CD4-positive, alpha-beta memory T cell (primary cell): ENCODE data around the gene ANKRD11. TPM values are rescaled to one million over a fixed set of nuclear protein-coding genes. Genes with fewer than 3 reads are reported as not detected.
"Not testable (repeated sequence)": the region's sequence is repeated elsewhere in the genome, so short reads cannot be mapped to it uniquely, and the experiment has no call there.

Experiments
- CTCF ChIA-PET: fragments of 350-600 bp; sonication (Branson Sonifier 250); formaldehyde crosslinking; loops from one replicate; lab custom pipeline; 2021; ENCODE audit warnings: inconsistent platforms; ENCODE audit not compliant: partially characterized antibody; lab: Charles Lee
- POLR2A ChIA-PET: fragments of 350-600 bp; sonication (Branson Sonifier 250); formaldehyde crosslinking; loops from one replicate; lab custom pipeline; 2021; ENCODE audit not compliant: partially characterized antibody; lab: Charles Lee
- DNase-seq, 5 donors: peaks; one replicate each; pipeline versions ENCODE4 v3.0.0 to v3.0.0-alpha.2; 2020 to 2022; ENCODE audit warnings: mixed read lengths in 1 of 5
- H3K27ac ChIP-seq: one replicate; pipeline ENCODE4 v1.7.0; 2013; ENCODE audit warnings: low read depth, low read length
- H3K27me3 ChIP-seq: 2 replicates; pipeline ENCODE4 v1.7.0; 2013; ENCODE audit warnings: mild to moderate bottlenecking, low read length, moderate library complexity; ENCODE audit not compliant: insufficient read depth
- H3K36me3 ChIP-seq: 2 replicates; pipeline ENCODE4 v1.7.0; 2013; ENCODE audit warnings: mild to moderate bottlenecking, low read length, moderate library complexity; ENCODE audit not compliant: insufficient read depth
- H3K4me1 ChIP-seq: 2 replicates; pipeline ENCODE4 v1.7.0; 2013; ENCODE audit warnings: mild to moderate bottlenecking, low read length, moderate library complexity; ENCODE audit not compliant: insufficient read depth
- H3K4me3 ChIP-seq, 2 donors: one replicate each; pipeline ENCODE4 v1.7.0; 2013; ENCODE audit warnings: low read length in 2 of 2, mild to moderate bottlenecking in 1 of 2
- H3K9me3 ChIP-seq, 2 donors: one replicate each; pipeline ENCODE4 v1.7.0; 2013; ENCODE audit warnings: low read length in 2 of 2, control low read depth in 1 of 2; ENCODE audit not compliant: control insufficient read depth in 1 of 2
- H3K27ac Mint-ChIP-seq, 7 donors: one replicate each; pipeline ENCODE4 v1.8.0; 2020 to 2021; ENCODE audit warnings: mixed read lengths in 7 of 7, mild to moderate bottlenecking in 6 of 7, inconsistent platforms in 3 of 7, moderate library complexity in 3 of 7
- H3K27me3 Mint-ChIP-seq, 2 donors: one replicate each; pipeline ENCODE4 v1.8.0; 2020 to 2021; ENCODE audit warnings: mixed read lengths in 2 of 2
- H3K36me3 Mint-ChIP-seq, 2 donors: one replicate each; pipeline ENCODE4 v1.8.0; 2020 to 2021; ENCODE audit warnings: mixed read lengths in 2 of 2, inconsistent platforms in 1 of 2, mild to moderate bottlenecking in 1 of 2
- H3K4me1 Mint-ChIP-seq, 4 donors: one replicate each; pipeline ENCODE4 v1.8.0; 2020 to 2021; ENCODE audit warnings: mixed read lengths in 4 of 4, mild to moderate bottlenecking in 1 of 4
- H3K4me3 Mint-ChIP-seq, 8 donors: one replicate each; pipeline ENCODE4 v1.8.0; 2020 to 2021; ENCODE audit warnings: mixed read lengths in 8 of 8, mild to moderate bottlenecking in 7 of 8, moderate library complexity in 6 of 8, inconsistent platforms in 3 of 8
- H3K9me3 Mint-ChIP-seq, 8 donors: one replicate each; pipeline ENCODE4 v1.8.0; 2020 to 2021; ENCODE audit warnings: mixed read lengths in 8 of 8, mild to moderate bottlenecking in 5 of 8, inconsistent platforms in 3 of 8, moderate library complexity in 1 of 8
- intact Hi-C: fragments of 100-400 bp; cut with micrococcal nuclease; formaldehyde crosslinking; loops from one replicate; pipeline ENCODE4 v1.15.1; 2023
- polyA plus RNA-seq, 2 donors: library from polyadenylated mRNA; unstranded; fragments of 300-500 nt; fragmentation: Illumina TruSeq; gene quantifications; one replicate each; pipeline ENCODE4 v1.2.3, GENCODE V29; 2021
- total RNA-seq, 2 experiments: library from RNA; stranded (reverse); gene quantifications; one replicate each; pipeline ENCODE4 v1.2.3, GENCODE V29; 2021

Gene ANKRD11
- total and polyA plus RNA-seq, 4 experiments from 2014 or later: 3.9 to 246 (median 140) TPM

DNA sequence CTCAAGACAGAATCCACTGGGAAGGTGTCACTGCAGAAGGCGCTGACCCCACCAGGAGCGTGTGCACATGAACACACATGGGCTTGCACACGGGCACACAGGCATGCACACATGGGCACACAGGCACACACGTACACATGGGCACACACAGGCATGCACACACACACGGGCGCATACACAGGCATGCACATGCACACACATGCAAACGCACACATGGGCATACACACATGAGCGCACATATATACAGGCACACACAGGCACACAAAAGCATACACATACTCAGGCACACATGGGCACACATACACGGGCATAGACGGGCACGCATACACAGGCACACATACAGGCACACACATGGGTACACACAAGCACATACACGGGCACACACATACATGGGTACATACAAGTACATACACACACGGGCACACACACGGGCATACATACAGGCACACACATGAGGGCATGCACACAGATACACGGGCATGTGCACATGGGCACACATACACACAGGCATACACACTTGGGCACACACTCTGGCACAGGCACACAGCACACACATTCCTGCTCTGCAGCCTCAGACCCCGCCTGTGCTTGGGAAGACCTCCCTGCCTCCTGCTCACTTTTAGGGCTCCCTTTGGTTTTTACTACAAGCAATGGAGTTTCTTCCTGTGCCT lies 186.0 kb downstream of the ANKRD11 start:
- CTCF ChIA-PET: interaction anchor here (0.9 kb wide), 1 partner anchor 15 kb away, joined by 3 read pairs; no protein-coding TSS in a partner anchor
- Histone ChIP-seq H3K9me3 (no peaks in the 10 kb centered on the region), H3K27me3 (no peaks in the 10 kb centered on the region), H3K27ac (no peak overlapping the region), H3K4me1 (peaks cover 37% of the 10 kb centered on the region), H3K4me3 (no peak overlapping the region), H3K36me3 (peaks cover 39% of the 10 kb centered on the region)
- intact Hi-C loops: no loop called here
- Mint-ChIP-seq H3K4me1 (peaks cover 32 to 56% (median 38%) of the 10 kb centered on the region in 4 donors), H3K27ac (peak overlapping the region in 4 of 7 donors; percentile 1 to 74 (median 56)), H3K4me3 (peak overlapping the region in 3 of 8 donors; percentile 18 to 29 (median 18)), H3K9me3 (no peaks in the 10 kb centered on the region), H3K36me3 (peaks cover 17 to 39% of the 10 kb centered on the region in 2 donors), H3K27me3 (no peaks in the 10 kb centered on the region)
- POLR2A ChIA-PET: interaction anchor here (2.5 kb wide), 1 partner anchor 11 kb away, joined by 10 read pairs; no protein-coding TSS in a partner anchor
- DNase-seq: peak in 1 of 5 donors; percentile 3

DNA sequence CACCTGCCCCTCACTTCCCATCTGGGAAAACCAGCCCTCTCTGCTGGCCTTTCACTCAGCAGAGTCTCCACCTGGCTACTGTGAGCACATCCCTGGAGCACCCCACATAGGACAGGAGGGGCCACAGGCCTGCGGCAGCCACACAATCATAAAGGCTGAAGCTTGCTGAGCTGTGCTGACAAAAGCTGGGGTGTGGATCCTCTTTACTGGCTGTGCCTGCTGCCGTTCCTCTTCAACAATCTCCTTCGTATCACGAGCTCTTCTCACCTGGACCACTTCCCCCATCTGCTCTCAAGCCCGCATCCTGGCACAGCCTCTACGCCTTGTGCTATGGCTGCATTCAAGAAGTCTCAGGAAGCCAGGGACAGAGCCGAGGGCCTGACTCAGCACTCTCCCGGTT lies 186.7 kb downstream of the ANKRD11 start:
- H3K4me3 ChIP-seq: no peak overlapping the region
- H3K27ac ChIP-seq: no peak overlapping the region
- peak in 1 of 5 donors; percentile 41 for DNase-seq
- peak overlapping the region in 3 of 7 donors; percentile 1 to 87 (median 26) for H3K27ac Mint-ChIP-seq
- peaks cover 27 to 55% (median 35%) of the 10 kb centered on the region in 4 donors for H3K4me1 Mint-ChIP-seq
- CTCF ChIA-PET: interaction anchor here (0.9 kb wide), 1 partner anchor 15 kb away, joined by 3 read pairs; no protein-coding TSS in a partner anchor
- no peaks in the 10 kb centered on the region for H3K9me3 Mint-ChIP-seq
- H3K36me3 Mint-ChIP-seq: peaks cover 17 to 40% of the 10 kb centered on the region in 2 donors
- H3K27me3 ChIP-seq: no peaks in the 10 kb centered on the region
- intact Hi-C loops: no loop called here
- POLR2A ChIA-PET: interaction anchor here (2.5 kb wide), 1 partner anchor 12 kb away, joined by 10 read pairs; no protein-coding TSS in a partner anchor
- peaks cover 36% of the 10 kb centered on the region for H3K4me1 ChIP-seq
- no peaks in the 10 kb centered on the region for H3K27me3 Mint-ChIP-seq
- H3K36me3 ChIP-seq: peaks cover 43% of the 10 kb centered on the region
- no peaks in the 10 kb centered on the region for H3K9me3 ChIP-seq
- H3K4me3 Mint-ChIP-seq: peak overlapping the region in 1 of 8 donors; percentile 50

DNA sequence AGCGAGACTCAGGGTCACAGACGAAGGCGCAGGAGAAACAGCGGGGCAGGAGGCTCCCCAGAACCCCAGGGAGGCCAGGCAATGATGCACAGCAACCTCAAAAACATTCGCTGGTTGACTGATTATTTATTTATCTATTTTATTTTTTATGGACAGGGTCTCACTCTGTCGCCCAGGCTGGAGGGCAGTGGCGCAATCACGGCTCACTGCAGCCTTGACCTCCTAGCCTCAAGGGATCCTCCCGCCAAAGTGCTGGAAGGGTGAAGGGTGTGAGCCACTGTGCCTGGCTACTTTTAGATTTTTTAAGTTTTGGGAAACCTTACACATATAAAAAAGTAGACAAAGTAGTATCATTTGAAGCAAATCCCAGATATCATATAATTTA lies 189.4 kb downstream of the ANKRD11 start:
- H3K4me1 ChIP-seq: peaks cover 32% of the 10 kb centered on the region
- no peaks in the 10 kb centered on the region for H3K27me3 Mint-ChIP-seq
- H3K36me3 ChIP-seq: peaks cover 45% of the 10 kb centered on the region
- intact Hi-C loops: no loop called here
- H3K27me3 ChIP-seq: no peaks in the 10 kb centered on the region
- H3K9me3 Mint-ChIP-seq: no peaks in the 10 kb centered on the region
- H3K4me1 Mint-ChIP-seq: peaks cover 36 to 68% (median 44%) of the 10 kb centered on the region in 4 donors
- DNase-seq: no peak
- H3K9me3 ChIP-seq: no peaks in the 10 kb centered on the region
- H3K27ac Mint-ChIP-seq: peak overlapping the region in 1 of 7 donors; percentile 37
- POLR2A ChIA-PET: no interaction called here
- no peak overlapping the region for H3K4me3 ChIP-seq
- CTCF ChIA-PET: no interaction called here
- peaks cover 17 to 39% of the 10 kb centered on the region in 2 donors for H3K36me3 Mint-ChIP-seq
- H3K27ac ChIP-seq: no peak overlapping the region
- H3K4me3 Mint-ChIP-seq: no peak overlapping the region

DNA sequence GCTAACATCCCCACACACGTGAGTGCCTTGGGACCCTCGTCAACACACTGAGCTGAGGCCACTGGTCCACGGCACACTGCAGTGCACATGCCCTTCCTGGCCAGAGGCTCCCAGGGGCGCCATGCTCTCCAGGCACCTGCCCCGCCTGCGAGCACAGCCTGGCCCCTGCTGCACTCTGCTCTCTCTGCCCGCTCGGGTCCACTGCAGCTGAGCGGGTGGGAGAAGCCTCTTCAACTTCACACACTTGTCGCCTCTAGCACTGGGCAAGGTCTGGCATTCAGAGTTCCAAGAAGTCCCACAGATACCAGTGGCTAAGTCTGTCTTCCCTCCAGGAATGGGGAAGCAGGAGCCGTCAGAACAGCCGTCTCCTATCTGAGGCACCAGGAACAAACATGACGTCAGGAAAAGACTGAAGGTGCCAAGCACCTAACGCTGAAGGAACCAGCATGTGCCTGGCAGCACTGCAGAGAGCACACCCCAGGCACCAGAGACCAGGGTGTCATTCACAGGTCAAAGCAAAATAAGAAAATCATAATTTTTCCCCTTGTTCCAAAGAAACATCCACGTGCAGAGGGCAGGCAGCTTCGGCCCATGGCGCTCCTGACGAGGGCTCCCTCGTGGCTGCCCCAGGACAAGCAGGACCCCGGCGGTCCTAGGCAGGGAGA lies 189.9 kb downstream of the ANKRD11 start:
- Histone ChIP-seq H3K27me3 (no peaks in the 10 kb centered on the region), H3K4me1 (peaks cover 33% of the 10 kb centered on the region), H3K27ac (no peak overlapping the region), H3K36me3 (peaks cover 45% of the 10 kb centered on the region), H3K9me3 (no peaks in the 10 kb centered on the region), H3K4me3 (no peak overlapping the region)
- CTCF ChIA-PET: no interaction called here
- POLR2A ChIA-PET: no interaction called here
- Mint-ChIP-seq H3K36me3 (peaks cover 17 to 39% of the 10 kb centered on the region in 2 donors), H3K4me1 (peaks cover 38 to 69% (median 45%) of the 10 kb centered on the region in 4 donors), H3K27ac (peak overlapping the region in 3 of 7 donors; percentile 32 to 75 (median 37)), H3K27me3 (no peaks in the 10 kb centered on the region), H3K9me3 (no peaks in the 10 kb centered on the region), H3K4me3 (no peak overlapping the region)
- intact Hi-C loops: no loop called here
- no peak for DNase-seq

DNA sequence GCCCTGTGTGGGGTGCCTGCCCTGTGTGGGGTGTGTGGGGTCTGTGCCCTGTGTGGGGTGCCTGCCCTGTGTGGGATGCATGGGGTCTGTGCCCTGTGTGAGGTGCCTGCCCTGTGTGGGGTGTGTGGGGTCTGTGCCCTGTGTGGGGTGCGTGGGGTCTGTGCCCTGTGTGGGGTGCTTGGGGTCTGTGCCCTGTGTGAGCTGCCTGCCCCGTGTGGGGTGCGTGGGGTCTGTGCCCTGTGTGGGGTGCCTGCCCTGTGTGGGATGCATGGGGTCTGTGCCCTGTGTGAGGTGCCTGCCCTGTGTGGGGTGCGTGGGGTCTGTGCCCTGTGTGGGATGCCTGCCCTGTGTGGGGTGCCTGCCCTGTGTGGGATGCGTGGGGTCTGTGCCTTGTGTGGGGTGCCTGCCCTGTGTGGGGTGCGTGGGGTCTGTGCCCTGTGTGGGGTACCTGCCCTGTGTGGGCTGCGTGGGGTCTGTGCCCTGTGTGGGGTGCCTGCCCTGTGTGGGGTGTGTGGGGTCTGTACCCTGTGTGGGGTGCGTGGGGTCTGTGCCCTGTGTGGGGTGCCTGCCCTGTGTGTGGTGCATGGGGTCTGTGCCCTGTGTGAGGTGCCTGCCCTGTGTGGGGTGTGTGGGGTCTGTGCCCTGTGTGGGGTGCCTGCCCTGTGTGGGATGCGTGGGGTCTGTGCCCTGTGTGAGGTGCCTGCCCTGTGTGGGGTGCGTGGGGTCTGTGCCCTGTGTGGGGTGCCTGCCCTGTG lies 190.8 kb downstream of the ANKRD11 start:
- H3K4me3 Mint-ChIP-seq: peak overlapping the region in 1 of 8 donors; percentile 17
- POLR2A ChIA-PET: not testable (repeated sequence)

DNA sequence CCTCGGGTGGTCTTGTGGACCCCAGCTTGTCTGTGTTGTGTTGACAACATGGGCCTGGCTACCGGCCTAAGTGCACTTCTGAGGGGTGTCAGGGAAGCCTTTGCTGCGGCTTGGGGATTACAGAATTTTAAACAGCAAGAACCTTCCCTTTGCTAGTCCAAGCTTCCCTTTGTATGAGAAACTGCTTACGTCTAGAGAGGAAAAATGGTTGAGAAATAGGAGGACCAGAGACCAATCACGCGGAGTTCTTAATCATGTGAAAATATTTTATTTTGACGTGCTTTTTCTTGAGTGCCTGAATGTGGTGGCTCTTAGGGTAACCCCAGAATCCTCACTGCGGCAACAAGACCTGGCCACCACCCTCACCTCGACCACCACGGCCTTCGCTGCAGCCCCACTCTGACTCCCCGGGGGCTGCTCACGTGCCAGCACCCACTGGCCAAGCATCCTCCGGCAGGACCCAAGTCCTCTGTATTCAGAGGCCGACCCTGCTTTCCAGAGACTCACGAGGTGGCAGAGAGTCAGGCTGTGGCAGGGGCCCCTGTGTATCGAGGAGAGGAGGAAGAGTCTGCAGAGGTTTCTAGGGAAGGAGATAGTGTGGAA lies 191.6 kb downstream of the ANKRD11 start:
- H3K36me3 ChIP-seq: peaks cover 30% of the 10 kb centered on the region
- Mint-ChIP-seq H3K4me1 (peaks cover 31 to 67% (median 41%) of the 10 kb centered on the region in 4 donors), H3K4me3 (no peak overlapping the region), H3K36me3 (peaks cover 11 to 31% of the 10 kb centered on the region in 2 donors), H3K27me3 (no peaks in the 10 kb centered on the region), H3K9me3 (no peaks in the 10 kb centered on the region), H3K27ac (peak overlapping the region in 4 of 7 donors; percentile 23 to 91 (median 57))
- H3K4me1 ChIP-seq: peaks cover 38% of the 10 kb centered on the region
- H3K4me3 ChIP-seq: no peak overlapping the region
- ChIA-PET CTCF (interaction anchor here (2.0 kb wide), 1 partner anchor 10 kb away, joined by 11 read pairs; no protein-coding TSS in a partner anchor), POLR2A (no interaction called here)
- H3K9me3 ChIP-seq: no peaks in the 10 kb centered on the region
- no peak for DNase-seq
- no peaks in the 10 kb centered on the region for H3K27me3 ChIP-seq
- no peak overlapping the region for H3K27ac ChIP-seq
- intact Hi-C loops: no loop called here

More for the DNA sequence above, 190.8 kb downstream of the ANKRD11 start:
- CTCF ChIA-PET, H3K27ac Mint-ChIP-seq, H3K9me3 Mint-ChIP-seq, H3K27me3 Mint-ChIP-seq, H3K9me3 ChIP-seq, H3K4me3 ChIP-seq, H3K27ac ChIP-seq, intact Hi-C loops, DNase-seq, H3K27me3 ChIP-seq: not testable (repeated sequence)
- peaks cover 40% of the 10 kb centered on the region for H3K4me1 ChIP-seq
- Mint-ChIP-seq H3K4me1 (peaks cover 38 to 70% (median 46%) of the 10 kb centered on the region in 4 donors), H3K36me3 (peaks cover 16 to 37% of the 10 kb centered on the region in 2 donors)
- peaks cover 37% of the 10 kb centered on the region for H3K36me3 ChIP-seq
